A549 (cell line): ENCODE data around the gene IER5L. TPM values are rescaled to one million over a fixed set of nuclear protein-coding genes. Genes with fewer than 3 reads are reported as not detected.

Experiments
- ATAC-seq, 2 experiments: fragments of 200-7000 bp in 1 of 2; fragments of >200 bp in 1 of 2; cut with Nextera tagmentation in 1 of 2; cut with Tn5 transposase in 1 of 2; 3 replicates each; pipeline versions ENCODE4 v1.8.0 to v1.9.1; 2018 to 2020; ENCODE audit warnings: mild to moderate bottlenecking in 1 of 2, moderate library complexity in 1 of 2
- CTCF ChIA-PET: fragments of 300-600 bp; sonication (Branson Sonifier 250); formaldehyde crosslinking; extraction: SDS; loops from one replicate; lab custom pipeline; 2021; ENCODE audit warnings: antibody characterized with exemption, inconsistent platforms; lab: Yijun Ruan, JAX
- POLR2A ChIA-PET: fragments of 350-600 bp; formaldehyde crosslinking; extraction: SDS; loops from one replicate; lab custom pipeline; 2021; ENCODE audit warnings: antibody characterized with exemption, inconsistent platforms; lab: Yijun Ruan, JAX
- DNase-seq, 2 experiments: peaks; one replicate each; pipeline versions ENCODE4 v3.0.0 to v3.0.0-alpha.2; 2011 to 2016; ENCODE audit warnings: low read depth in 1 of 2, low spot score in 1 of 2
- FAIRE-seq: peaks from 2 replicates; lab custom pipeline; 2011; peaks lifted over from hg19 to GRCh38; lab: Jason Lieb, UNC
- H3K27ac ChIP-seq, 2 experiments: fragments of >200 bp; sonication (Bioruptor Twin); formaldehyde crosslinking; 3 replicates each; pipeline ENCODE4 v1.5.1; 2016 to 2017
- H3K4me1 ChIP-seq: fragments of >200 bp; sonication (Bioruptor Twin); formaldehyde crosslinking; 3 replicates; pipeline ENCODE4 v1.6.1; 2016
- H3K4me2 ChIP-seq: fragments of >200 bp; sonication (Bioruptor Twin); formaldehyde crosslinking; 3 replicates; pipeline ENCODE4 v1.6.1; 2016
- H3K4me3 ChIP-seq: fragments of >200 bp; sonication (Bioruptor Twin); formaldehyde crosslinking; 3 replicates; pipeline ENCODE4 v1.5.1; 2016
- H3K9me3 ChIP-seq: fragments of >200 bp; sonication (Bioruptor Twin); formaldehyde crosslinking; 3 replicates; pipeline ENCODE4 v1.6.1; 2016
- CBX2 ChIP-seq: fragments of 200-600 bp; sonication (generic); IDR thresholded peaks from 2 replicates; pipeline ENCODE4 v1.6.1; 2016; ENCODE audit warnings: low read depth, mild to moderate bottlenecking, borderline replicate concordance
- CBX8 ChIP-seq: fragments of 200-600 bp; sonication (generic); IDR thresholded peaks from 2 replicates; pipeline ENCODE4 v1.6.1; 2016
- FOSB ChIP-seq: fragments of 250-450 bp; sonication (Bioruptor Pico); IDR thresholded peaks from 2 replicates; pipeline ENCODE4 v1.5.0; 2020; ENCODE audit warnings: mild to moderate bottlenecking, moderate library complexity
- GATA3 ChIP-seq: IDR thresholded peaks from 2 replicates; pipeline ENCODE4 v1.6.1; 2012; ENCODE audit warnings: borderline replicate concordance
- HOXA7 ChIP-seq: fragments of 250-450 bp; sonication (Bioruptor Pico); IDR thresholded peaks from 2 replicates; pipeline ENCODE4 v1.5.0; 2020; ENCODE audit warnings: mild to moderate bottlenecking, moderate library complexity
- HOXB5 ChIP-seq: fragments of 250-450 bp; sonication (Bioruptor Pico); IDR thresholded peaks from 2 replicates; pipeline ENCODE4 v1.5.0; 2020; ENCODE audit warnings: mild to moderate bottlenecking, moderate library complexity
- KDM1A ChIP-seq: fragments of 200-600 bp; sonication (generic); IDR thresholded peaks from 2 replicates; pipeline ENCODE4 v1.6.1; 2016; ENCODE audit warnings: low read depth, mild to moderate bottlenecking
- MAZ ChIP-seq: fragments of 150-350 bp; IDR thresholded peaks from 2 replicates; pipeline ENCODE4 v1.6.1; 2014; ENCODE audit warnings: antibody characterized with exemption, low read depth, low read length, borderline replicate concordance
- POLR2A ChIP-seq: IDR thresholded peaks from 2 replicates; pipeline ENCODE4 v1.6.1; 2012; ENCODE audit warnings: mild to moderate bottlenecking, low read length
- POLR2AphosphoS2 ChIP-seq: conservative IDR thresholded peaks from 2 replicates; pipeline ENCODE4 v1.6.1; 2012; ENCODE audit warnings: low read length, improper control_type of control experiment, inconsistent platforms
- RAD21 ChIP-seq, 2 experiments: fragments of >200 bp in 1 of 2; sonication (Bioruptor Twin) in 1 of 2; formaldehyde crosslinking in 1 of 2; IDR thresholded peaks in 1 of 2; conservative IDR thresholded peaks in 1 of 2; 2 replicates in 1 of 2; 3 replicates in 1 of 2; pipeline ENCODE4 v1.6.1; 2012 to 2018; ENCODE audit warnings: inconsistent platforms in 1 of 2
- RFX5 ChIP-seq: fragments of 450-650 bp; IDR thresholded peaks from 2 replicates; pipeline ENCODE4 v1.7.1; 2014; ENCODE audit warnings: antibody characterized with exemption, mild to moderate bottlenecking, moderate library complexity
- WGBS: methylation state at CpG from one replicate; pipeline ENCODE4 v1.1.6; 2017; ENCODE audit errors: missing lambda C conversion rate; 5-methylcytosine and 5-hydroxymethylcytosine counted together
- polyA plus RNA-seq, 4 experiments: library from polyadenylated mRNA; depleted of rRNA in 3 of 4; stranded (reverse); fragments of >200 nt; fragmentation: RNase III in 1 of 4; extraction: RNeasy Plus Mini Kit Qiagen cat#74134 plus additional on column Dnase treatment in 1 of 4; gene quantifications; 2 replicates in 3 of 4; 3 replicates in 1 of 4; pipeline ENCODE4 v1.2.3, GENCODE V29; 2011 to 2017
- TF ChIP-seq, protein P1 (sequence below): fragments of >200 bp; sonication (Bioruptor Twin); formaldehyde crosslinking; IDR thresholded peaks from 2 replicates; pipeline ENCODE4 v1.6.1; 2016
- TF ChIP-seq, protein P2 (sequence below): fragments of 150-350 bp; IDR thresholded peaks from 2 replicates; pipeline ENCODE4 v1.6.1; 2014; ENCODE audit warnings: low read depth, mild to moderate bottlenecking, low read length
- TF ChIP-seq, protein P3 (sequence below): fragments of 250-450 bp; sonication (Bioruptor Pico); IDR thresholded peaks from 2 replicates; pipeline ENCODE4 v1.5.0; 2021; ENCODE audit warnings: mild to moderate bottlenecking, moderate library complexity, borderline replicate concordance
- TF ChIP-seq, protein P4 (sequence below): fragments of >200 bp; sonication (Bioruptor Twin); formaldehyde crosslinking; IDR thresholded peaks from 3 replicates; pipeline ENCODE4 v1.6.1; 2016
- TF ChIP-seq, protein P5 (sequence below): fragments of >200 bp; sonication (Bioruptor Twin); formaldehyde crosslinking; IDR thresholded peaks from 3 replicates; pipeline ENCODE4 v1.5.1; 2016

The IER5L gene
- polyA plus RNA-seq, 2 of the 4 experiments (the other 2 are of a cell fraction) = 25.1 to 67.5 TPM

GRCh38 chr9:129136446-129137035 is 41.5 kb downstream of the IER5L start (continued):
- TF ChIP-seq HOXB5 (CRISPR knock-in tag) (no peak), HOXA7 (no peak)
- TF ChIP-seq, protein P1, sequence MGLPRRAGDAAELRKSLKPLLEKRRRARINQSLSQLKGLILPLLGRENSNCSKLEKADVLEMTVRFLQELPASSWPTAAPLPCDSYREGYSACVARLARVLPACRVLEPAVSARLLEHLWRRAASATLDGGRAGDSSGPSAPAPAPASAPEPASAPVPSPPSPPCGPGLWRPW = no peak
- TF ChIP-seq, protein P2, sequence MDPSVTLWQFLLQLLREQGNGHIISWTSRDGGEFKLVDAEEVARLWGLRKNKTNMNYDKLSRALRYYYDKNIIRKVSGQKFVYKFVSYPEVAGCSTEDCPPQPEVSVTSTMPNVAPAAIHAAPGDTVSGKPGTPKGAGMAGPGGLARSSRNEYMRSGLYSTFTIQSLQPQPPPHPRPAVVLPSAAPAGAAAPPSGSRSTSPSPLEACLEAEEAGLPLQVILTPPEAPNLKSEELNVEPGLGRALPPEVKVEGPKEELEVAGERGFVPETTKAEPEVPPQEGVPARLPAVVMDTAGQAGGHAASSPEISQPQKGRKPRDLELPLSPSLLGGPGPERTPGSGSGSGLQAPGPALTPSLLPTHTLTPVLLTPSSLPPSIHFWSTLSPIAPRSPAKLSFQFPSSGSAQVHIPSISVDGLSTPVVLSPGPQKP = no peak

DNA sequence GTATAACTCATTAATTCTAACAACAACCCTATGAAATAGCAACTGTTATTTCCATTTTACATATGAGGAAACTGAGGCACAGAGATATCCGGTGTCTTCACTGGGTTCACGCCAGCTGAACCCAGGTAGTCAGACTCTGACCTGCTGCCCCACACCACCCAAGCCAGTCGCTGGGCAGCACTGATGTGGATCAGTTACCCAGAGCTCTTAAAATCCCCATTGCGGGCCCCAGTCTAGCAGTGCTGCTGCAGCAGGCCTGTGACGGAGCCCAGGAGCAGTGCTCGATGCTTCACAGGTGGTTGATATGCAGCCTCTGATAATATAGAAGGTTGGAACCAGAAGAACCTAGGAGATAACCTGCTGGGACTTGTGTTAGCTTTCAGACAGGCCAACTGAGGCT is 42.6 kb downstream of the IER5L start:
- POLR2A ChIA-PET = interaction anchor here (1.4 kb wide), 1 partner anchor 348 kb away, joined by 3 read pairs; no protein-coding TSS in a partner anchor
- Histone ChIP-seq H3K27ac (no peak overlapping the region), H3K4me1 (peaks cover 27% of the 10 kb centered on the region), H3K9me3 (no peaks in the 10 kb centered on the region), H3K4me2 (no peak overlapping the region), H3K4me3 (no peak overlapping the region)
- FAIRE-seq (no peak), ATAC-seq (no peak), DNase-seq (no peak)
- CTCF ChIA-PET = interaction anchor here (0.8 to 28.1 kb wide), 11 partner anchors 5 to 602 kb away, joined by 3 to 1029 read pairs (median 53); partner anchors contain the start of genes ASB6, C9orf50, IER5L and NTMT1
- no peak for TF ChIP-seq RFX5
- TF ChIP-seq CBX8 = no peak
- 94% methylated on average over 6 of the region's 6 CpGs for WGBS

- ChIA-PET POLR2A (interaction anchor here (2.4 kb wide), 1 partner anchor 493 kb away, joined by 16 read pairs; the partner anchor contains the start of gene NTMT1), CTCF (interaction anchor here (0.7 to 28.1 kb wide), 8 partner anchors 8 to 588 kb away, joined by 3 to 1029 read pairs (median 138); partner anchors contain the start of genes ASB6, C9orf50, IER5L and NTMT1)
- ATAC-seq (no peak), DNase-seq (no peak), FAIRE-seq (no peak)
- Histone ChIP-seq H3K4me3 (no peak overlapping the region), H3K9me3 (no peaks in the 10 kb centered on the region), H3K4me2 (no peak overlapping the region), H3K27ac (peak overlapping the region in 1 of 2 experiments; percentile 40; a peak in 2 of 6 replicates), H3K4me1 (peaks cover 7% of the 10 kb centered on the region; the same call in 2 of the 3 replicates)
- 90% methylated on average over 4 of the region's 4 CpGs for WGBS
- TF ChIP-seq RFX5 (no peak), GATA3 (no peak), POLR2A (no peak), RAD21 (conservative IDR thresholded peaks at IDR 0.05 in 1 of 2, IDR thresholded peaks at IDR 0.05 in 1 of 2) (no peak), CBX8 (no peak), MAZ (no peak), FOSB (CRISPR knock-in tag) (no peak), CBX2 (no peak), HOXB5 (CRISPR knock-in tag) (no peak), POLR2AphosphoS2 (no peak), KDM1A (no peak)
- TF ChIP-seq, protein P3, sequence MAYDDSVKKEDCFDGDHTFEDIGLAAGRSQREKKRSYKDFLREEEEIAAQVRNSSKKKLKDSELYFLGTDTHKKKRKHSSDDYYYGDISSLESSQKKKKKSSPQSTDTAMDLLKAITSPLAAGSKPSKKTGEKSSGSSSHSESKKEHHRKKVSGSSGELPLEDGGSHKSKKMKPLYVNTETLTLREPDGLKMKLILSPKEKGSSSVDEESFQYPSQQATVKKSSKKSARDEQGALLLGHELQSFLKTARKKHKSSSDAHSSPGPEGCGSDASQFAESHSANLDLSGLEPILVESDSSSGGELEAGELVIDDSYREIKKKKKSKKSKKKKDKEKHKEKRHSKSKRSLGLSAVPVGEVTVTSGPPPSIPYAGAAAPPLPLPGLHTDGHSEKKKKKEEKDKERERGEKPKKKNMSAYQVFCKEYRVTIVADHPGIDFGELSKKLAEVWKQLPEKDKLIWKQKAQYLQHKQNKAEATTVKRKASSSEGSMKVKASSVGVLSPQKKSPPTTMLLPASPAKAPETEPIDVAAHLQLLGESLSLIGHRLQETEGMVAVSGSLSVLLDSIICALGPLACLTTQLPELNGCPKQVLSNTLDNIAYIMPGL (CRISPR knock-in tag) = no peak
- TF ChIP-seq, protein P4, sequence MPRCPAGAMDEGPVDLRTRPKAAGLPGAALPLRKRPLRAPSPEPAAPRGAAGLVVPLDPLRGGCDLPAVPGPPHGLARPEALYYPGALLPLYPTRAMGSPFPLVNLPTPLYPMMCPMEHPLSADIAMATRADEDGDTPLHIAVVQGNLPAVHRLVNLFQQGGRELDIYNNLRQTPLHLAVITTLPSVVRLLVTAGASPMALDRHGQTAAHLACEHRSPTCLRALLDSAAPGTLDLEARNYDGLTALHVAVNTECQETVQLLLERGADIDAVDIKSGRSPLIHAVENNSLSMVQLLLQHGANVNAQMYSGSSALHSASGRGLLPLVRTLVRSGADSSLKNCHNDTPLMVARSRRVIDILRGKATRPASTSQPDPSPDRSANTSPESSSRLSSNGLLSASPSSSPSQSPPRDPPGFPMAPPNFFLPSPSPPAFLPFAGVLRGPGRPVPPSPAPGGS = no peak
- TF ChIP-seq, protein P5, sequence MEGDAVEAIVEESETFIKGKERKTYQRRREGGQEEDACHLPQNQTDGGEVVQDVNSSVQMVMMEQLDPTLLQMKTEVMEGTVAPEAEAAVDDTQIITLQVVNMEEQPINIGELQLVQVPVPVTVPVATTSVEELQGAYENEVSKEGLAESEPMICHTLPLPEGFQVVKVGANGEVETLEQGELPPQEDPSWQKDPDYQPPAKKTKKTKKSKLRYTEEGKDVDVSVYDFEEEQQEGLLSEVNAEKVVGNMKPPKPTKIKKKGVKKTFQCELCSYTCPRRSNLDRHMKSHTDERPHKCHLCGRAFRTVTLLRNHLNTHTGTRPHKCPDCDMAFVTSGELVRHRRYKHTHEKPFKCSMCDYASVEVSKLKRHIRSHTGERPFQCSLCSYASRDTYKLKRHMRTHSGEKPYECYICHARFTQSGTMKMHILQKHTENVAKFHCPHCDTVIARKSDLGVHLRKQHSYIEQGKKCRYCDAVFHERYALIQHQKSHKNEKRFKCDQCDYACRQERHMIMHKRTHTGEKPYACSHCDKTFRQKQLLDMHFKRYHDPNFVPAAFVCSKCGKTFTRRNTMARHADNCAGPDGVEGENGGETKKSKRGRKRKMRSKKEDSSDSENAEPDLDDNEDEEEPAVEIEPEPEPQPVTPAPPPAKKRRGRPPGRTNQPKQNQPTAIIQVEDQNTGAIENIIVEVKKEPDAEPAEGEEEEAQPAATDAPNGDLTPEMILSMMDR = no peak
These were observed 45.0 kb downstream of the IER5L start for GRCh38 chr9:129133082-129133481.
